H1 (cell line): ENCODE measurements around the gene RNF208. TPM values are rescaled to one million over a fixed set of nuclear protein-coding genes. Genes with fewer than 3 reads are reported as not detected.

Source experiments
- CTCF ChIA-PET: fragments of 300-600 bp; sonication (Branson Sonifier 250); formaldehyde crosslinking; loops from one replicate; lab custom pipeline; 2021; ENCODE audit not compliant: partially characterized antibody; lab: Charles Lee
- POLR2A ChIA-PET: fragments of 300-600 bp; sonication (Branson Sonifier 250); formaldehyde crosslinking; loops from one replicate; lab custom pipeline; 2021; ENCODE audit warnings: inconsistent platforms; ENCODE audit not compliant: partially characterized antibody; lab: Charles Lee
- DNase-seq, 2 experiments: peaks; one replicate each; pipeline versions ENCODE4 v3.0.0 to v3.0.0-alpha.2; 2010 to 2022; ENCODE audit warnings: low spot score in 2 of 2, low read depth in 1 of 2, mixed read lengths in 1 of 2
- FAIRE-seq: peaks from 2 replicates; lab custom pipeline; 2011; peaks lifted over from hg19 to GRCh38; lab: Jason Lieb, UNC
- H2AFZ ChIP-seq: 2 replicates; pipeline ENCODE4 v1.8.1; 2012; ENCODE audit warnings: low read length, inconsistent platforms
- H2AK5ac ChIP-seq: 2 replicates; pipeline ENCODE4 v1.6.1; 2013; ENCODE audit warnings: low read depth, low read length
- H2BK120ac ChIP-seq: replicated peaks from 2 replicates; pipeline ENCODE3; 2013; ENCODE audit warnings: low read depth, low read length, inconsistent platforms
- H2BK12ac ChIP-seq: 2 replicates; pipeline ENCODE4 v1.6.1; 2013; ENCODE audit warnings: low read depth, low read length
- H2BK15ac ChIP-seq: 2 replicates; pipeline ENCODE4 v1.6.1; 2013; ENCODE audit warnings: low read length
- H2BK20ac ChIP-seq: 2 replicates; pipeline ENCODE4 v1.6.1; 2013; ENCODE audit warnings: low read length
- H2BK5ac ChIP-seq: 2 replicates; pipeline ENCODE4 v1.6.1; 2013; ENCODE audit warnings: low read depth, low read length
- H3K14ac ChIP-seq: 2 replicates; pipeline ENCODE4 v1.6.1; 2013; ENCODE audit warnings: inconsistent platforms; ENCODE audit not compliant: insufficient read length
- H3K18ac ChIP-seq: 2 replicates; pipeline ENCODE4 v1.6.1; 2013; ENCODE audit warnings: low read length; ENCODE audit errors: extremely low read depth
- H3K23ac ChIP-seq: 2 replicates; pipeline ENCODE4 v1.6.1; 2013; ENCODE audit warnings: inconsistent platforms; ENCODE audit not compliant: insufficient read length
- H3K23me2 ChIP-seq: 2 replicates; pipeline ENCODE4 v1.6.1; 2013; ENCODE audit warnings: low read depth, low read length
- H3K27ac ChIP-seq: 2 replicates; pipeline ENCODE4 v1.6.1; 2011; ENCODE audit warnings: low read depth, low read length, inconsistent platforms
- H3K27me3 ChIP-seq, 4 experiments: replicated peaks in 1 of 4; 1 replicate in 1 of 4; 2 replicates in 3 of 4; pipeline versions ENCODE4 v1.6.1 to v1.8.1; 2011 to 2013; ENCODE audit warnings: low read length in 3 of 4, mild to moderate bottlenecking in 3 of 4, inconsistent platforms in 2 of 4, mixed read lengths in 2 of 4, moderate library complexity in 1 of 4; ENCODE audit not compliant: control insufficient read depth in 3 of 4, insufficient read depth in 3 of 4; ENCODE audit errors: extremely low read depth in 1 of 4
- H3K36me3 ChIP-seq, 4 experiments: 2 replicates each; pipeline versions ENCODE4 v1.6.1 to v1.8.1; 2011 to 2013; ENCODE audit warnings: mild to moderate bottlenecking in 4 of 4, low read length in 3 of 4, moderate library complexity in 2 of 4, control low read depth in 1 of 4, inconsistent platforms in 1 of 4; ENCODE audit not compliant: insufficient read depth in 4 of 4, control insufficient read depth in 2 of 4
- H3K4ac ChIP-seq: replicated peaks from 2 replicates; pipeline ENCODE3; 2013; ENCODE audit warnings: low read length, low read depth, mixed read lengths, inconsistent platforms; ENCODE audit not compliant: insufficient read length
- H3K4me1 ChIP-seq, 4 experiments: replicated peaks in 1 of 4; 1 replicate in 1 of 4; 2 replicates in 3 of 4; pipeline versions ENCODE4 v1.6.1 to v1.8.1; 2011 to 2013; ENCODE audit warnings: low read length in 3 of 4, inconsistent platforms in 2 of 4, mixed read lengths in 1 of 4; ENCODE audit not compliant: insufficient read depth in 4 of 4, control insufficient read depth in 3 of 4
- H3K4me2 ChIP-seq, 2 experiments: 2 replicates each; pipeline versions ENCODE4 v1.6.1 to v1.8.1; 2011 to 2013; ENCODE audit warnings: low read depth in 2 of 2, low read length in 2 of 2, control low read depth in 1 of 2, inconsistent platforms in 1 of 2, mild to moderate bottlenecking in 1 of 2; ENCODE audit not compliant: insufficient read depth in 1 of 2
- H3K4me3 ChIP-seq, 4 experiments: fragments of 200-600, 300-600 bp in 1 of 4; sonication (generic), shearing (Covaris generic), sonication (Bioruptor Twin) in 1 of 4; 2 replicates each; pipeline versions ENCODE4 v1.5.1 to v1.8.1; 2011 to 2016; ENCODE audit warnings: low read length in 4 of 4, low read depth in 3 of 4, control low read depth in 2 of 4, inconsistent platforms in 2 of 4, mild to moderate bottlenecking in 2 of 4, mixed read lengths in 1 of 4, moderate library complexity in 1 of 4; ENCODE audit not compliant: insufficient read depth in 2 of 4; ENCODE audit errors: extremely low read depth in 1 of 4
- H3K56ac ChIP-seq: replicated peaks from 2 replicates; pipeline ENCODE3; 2013; ENCODE audit warnings: low read depth, mild to moderate bottlenecking, mixed read lengths, low read length, inconsistent platforms; ENCODE audit not compliant: insufficient read length
- H3K79me1 ChIP-seq: 2 replicates; pipeline ENCODE4 v1.6.1; 2013; ENCODE audit warnings: low read depth, low read length, control low read depth
- H3K79me2 ChIP-seq, 2 experiments: 2 replicates each; pipeline versions ENCODE4 v1.6.1 to v1.8.1; 2012 to 2013; ENCODE audit warnings: low read length in 2 of 2, mild to moderate bottlenecking in 2 of 2, inconsistent platforms in 1 of 2; ENCODE audit not compliant: insufficient read depth in 2 of 2, control insufficient read depth in 1 of 2
- H3K9ac ChIP-seq, 4 experiments: replicated peaks in 1 of 4; 1 replicate in 1 of 4; 2 replicates in 3 of 4; pipeline versions ENCODE4 v1.6.1 to v1.8.1; 2011 to 2013; ENCODE audit warnings: low read depth in 3 of 4, low read length in 3 of 4, control low read depth in 2 of 4, mild to moderate bottlenecking in 2 of 4, moderate library complexity in 2 of 4, inconsistent platforms in 1 of 4; ENCODE audit errors: extremely low read depth in 1 of 4
- H3K9me3 ChIP-seq, 2 experiments: 2 replicates each; pipeline versions ENCODE4 v1.6.1 to v1.8.1; 2012 to 2013; ENCODE audit warnings: mild to moderate bottlenecking in 2 of 2, moderate library complexity in 2 of 2, control low read depth in 1 of 2, inconsistent platforms in 1 of 2, low read depth in 1 of 2, low read length in 1 of 2, mixed read lengths in 1 of 2; ENCODE audit not compliant: insufficient read depth in 2 of 2
- H4K20me1 ChIP-seq, 2 experiments: replicated peaks in 1 of 2; 2 replicates each; pipeline versions ENCODE3 to v1.8.1; 2011 to 2013; ENCODE audit warnings: inconsistent platforms in 2 of 2, low read length in 2 of 2, mild to moderate bottlenecking in 1 of 2; ENCODE audit not compliant: insufficient read depth in 2 of 2, control insufficient read depth in 1 of 2
- H4K5ac ChIP-seq: 2 replicates; pipeline ENCODE4 v1.6.1; 2013; ENCODE audit warnings: low read length, low read depth, mixed read lengths, inconsistent platforms; ENCODE audit not compliant: insufficient read length
- H4K8ac ChIP-seq: 2 replicates; pipeline ENCODE4 v1.8.0; 2013; ENCODE audit warnings: mild to moderate bottlenecking, moderate library complexity, low read length, inconsistent platforms; ENCODE audit not compliant: insufficient read depth; ENCODE audit errors: extremely low read depth
- H4K91ac ChIP-seq: replicated peaks from 2 replicates; pipeline ENCODE3; 2013; ENCODE audit warnings: low read length, mixed read lengths, inconsistent platforms; ENCODE audit not compliant: insufficient read length
- CBX8 ChIP-seq: fragments of 300-800, 300-1000 bp; sonication (generic); IDR thresholded peaks from 2 replicates; pipeline ENCODE4 v1.7.1; 2016; ENCODE audit warnings: low read depth, low read length, borderline replicate concordance
- CREB1 ChIP-seq: IDR thresholded peaks from 2 replicates; pipeline ENCODE4 v1.6.1; 2012; ENCODE audit warnings: inconsistent platforms
- CTCF ChIP-seq, 3 experiments: IDR thresholded peaks; 1 replicate in 2 of 3; 2 replicates in 1 of 3; pipeline versions ENCODE4 v1.5.1 to v1.6.1; 2011; ENCODE audit warnings: low read length in 3 of 3, mild to moderate bottlenecking in 3 of 3, inconsistent platforms in 2 of 3, low read depth in 1 of 3, moderate library complexity in 1 of 3; ENCODE audit not compliant: insufficient read depth in 1 of 3; ENCODE audit errors: control extremely low read depth in 1 of 3
- GABPA ChIP-seq: IDR thresholded peaks from 2 replicates; pipeline ENCODE4 v1.6.1; 2011; ENCODE audit warnings: mild to moderate bottlenecking, low read length, moderate library complexity, borderline replicate concordance; ENCODE audit not compliant: insufficient read depth
- HDAC2 ChIP-seq, 2 experiments: fragments of 300-600 bp in 1 of 2; sonication (generic) in 1 of 2; IDR thresholded peaks; 2 replicates each; pipeline ENCODE4 v1.6.1; 2011 to 2012; ENCODE audit warnings: low read depth in 2 of 2, low read length in 2 of 2, mild to moderate bottlenecking in 2 of 2, moderate library complexity in 2 of 2, borderline replicate concordance in 1 of 2, inconsistent platforms in 1 of 2
- MAX ChIP-seq: IDR thresholded peaks from 2 replicates; pipeline ENCODE4 v1.6.1; 2012; ENCODE audit warnings: inconsistent platforms
- NRF1 ChIP-seq: IDR thresholded peaks from 2 replicates; pipeline ENCODE4 v1.6.1; 2011; ENCODE audit warnings: mild to moderate bottlenecking, low read depth, low read length, improper control_type of control experiment
- SIX5 ChIP-seq: IDR thresholded peaks from 2 replicates; pipeline ENCODE4 v1.6.1; 2011; ENCODE audit warnings: mild to moderate bottlenecking, low read depth, low read length
- WGBS, 2 experiments: shearing (Covaris generic) in 1 of 2; methylation state at CpG; one replicate each; pipeline versions ENCODE4 v1.1.6 to v1.1.7; 2013 to 2015; ENCODE audit warnings: low lambda C conversion rate in 2 of 2, mixed read lengths in 2 of 2, inconsistent platforms in 1 of 2, low coverage in 1 of 2, missing lambda C conversion rate in 1 of 2; ENCODE audit not compliant: insufficient replicate concordance in 2 of 2, insufficient coverage in 1 of 2, insufficient read length in 1 of 2; ENCODE audit errors: extremely low coverage in 1 of 2, missing lambda C conversion rate in 1 of 2; 5-methylcytosine and 5-hydroxymethylcytosine counted together
- polyA plus RNA-seq, 7 experiments: library from polyadenylated mRNA; depleted of rRNA in 3 of 7; stranded (reverse) in 5 of 7; unstranded in 2 of 7; fragments of >200 nt in 5 of 7; fragments of 200-250 nt in 2 of 7; gene quantifications; 1 replicate in 5 of 7; 2 replicates in 1 of 7; 4 replicates in 1 of 7; pipeline versions ENCODE4 v1.2.1 to v1.2.3, GENCODE V29; 2011 to 2013; ENCODE audit warnings: missing spikeins in 2 of 7, mixed read lengths in 2 of 7
- total RNA-seq: library from RNA; stranded (reverse); fragmentation: NEBNext Ultra II Directional; extraction: Animal tissue kit (Norgen Biotek cat#: 25700); gene quantifications from 2 replicates; pipeline ENCODE4 v1.2.1, GENCODE V29; 2021

Gene RNF208
- total and polyA plus RNA-seq, 2 of the 8 experiments (the other 6 are each of a cell fraction or from before 2014, with no cell fraction given) = 2.7 to 7.7 TPM

GRCh38 chr9:137213160-137214060 is 8.6 kb downstream of the RNF208 start:
- POLR2A ChIA-PET = interaction anchor here (0.9 to 69.9 kb wide), 10 partner anchors 6 to 84 kb away, joined by 3 to 1462 read pairs (median 6); partner anchors contain the start of genes ANAPC2, CYSRT1, NDOR1 and NELFB
- H2AFZ ChIP-seq = no peak overlapping the region
- H3K9ac ChIP-seq = no peak overlapping the region
- peaks cover 0 to 6% (median 4%) of the 10 kb centered on the region in 4 experiments; a peak in 5 of 7 replicates for H3K4me1 ChIP-seq
- H3K79me2 ChIP-seq = no peaks in the 10 kb centered on the region
- no peak overlapping the region for H2BK5ac ChIP-seq
- CTCF ChIA-PET = interaction anchor here (0.5 to 4.0 kb wide), 20 partner anchors 9 to 188 kb away, joined by 3 to 31 read pairs (median 4); partner anchors contain the start of genes ANAPC2, CYSRT1, RNF208 and RNF224
- H2AK5ac ChIP-seq = no peak overlapping the region
- no peak overlapping the region for H3K4me2 ChIP-seq
- H2BK12ac ChIP-seq = no peak overlapping the region
- no peak overlapping the region for H4K5ac ChIP-seq
- H3K4ac ChIP-seq = no peak overlapping the region
- H3K56ac ChIP-seq = no peak overlapping the region
- no peak overlapping the region for H4K91ac ChIP-seq
- no peak overlapping the region for H3K18ac ChIP-seq
- FAIRE-seq (no peak), DNase-seq (no peak)
- no peaks in the 10 kb centered on the region for H3K23me2 ChIP-seq
- H2BK15ac ChIP-seq = no peak overlapping the region
- no peaks in the 10 kb centered on the region; the same call in 1 of the 2 replicates for H3K79me1 ChIP-seq
- 91% methylated on average over 42 of the region's 49 CpGs; no CpG with 5 or more reads in 1 of the 2 experiments for WGBS, 2 experiments
- H3K14ac ChIP-seq = no peak overlapping the region
- H3K9me3 ChIP-seq = no peaks in the 10 kb centered on the region
- H2BK120ac ChIP-seq = no peak overlapping the region
- no peak overlapping the region for H2BK20ac ChIP-seq
- no peak overlapping the region for H3K23ac ChIP-seq
- peaks cover 0 to 14% of the 10 kb centered on the region in 2 experiments for H4K20me1 ChIP-seq
- H3K4me3 ChIP-seq = no peak overlapping the region
- H3K27me3 ChIP-seq = no peaks in the 10 kb centered on the region
- H3K36me3 ChIP-seq = peaks cover 0 to 22% (median 9%) of the 10 kb centered on the region in 4 experiments; a peak in 7 of 8 replicates
- H3K27ac ChIP-seq = no peak overlapping the region
- H4K8ac ChIP-seq = no peak overlapping the region
- no peak for TF ChIP-seq CREB1
- TF ChIP-seq NRF1 = no peak
- no peak for TF ChIP-seq HDAC2 (IDR thresholded peaks at IDR 0.05; ENCODE audit: borderline replicate concordance in 1 of 2, low read depth in 2 of 2, low read length in 2 of 2)
- TF ChIP-seq SIX5 = no peak
- TF ChIP-seq GABPA = no peak
- TF ChIP-seq CTCF (IDR thresholded peaks at IDR 0.05; ENCODE audit: control extremely low read depth in 1 of 3, insufficient read depth in 1 of 3, low read depth in 1 of 3, low read length in 3 of 3) = peak in 2 of 3 experiments; percentile 44 to 61; a peak in 2 of 4 replicates
- TF ChIP-seq CBX8 = no peak
- 0 out of 2 replicates have a peak, but pooled peaks have one; percentile 29 for TF ChIP-seq MAX
